Stimulated activated CD4-positive, alpha-beta T cell treated with anti-CD3 and anti-CD28 coated beads, Interleukin-12 subunit alpha, Interleukin-12 subunit beta, amount 100 ng/mL, for 4 hours (primary cell): Measurements from ENCODE around the gene PLEKHA8.

Source experiments
- DNase-seq: peaks from one replicate; pipeline ENCODE4 v3.0.0-alpha.2; 2020

Gene PLEKHA8

GRCh38 chr7:30114536-30115238, 86.5 kb downstream of the PLEKHA8 start:
- no peak for DNase-seq

DNA sequence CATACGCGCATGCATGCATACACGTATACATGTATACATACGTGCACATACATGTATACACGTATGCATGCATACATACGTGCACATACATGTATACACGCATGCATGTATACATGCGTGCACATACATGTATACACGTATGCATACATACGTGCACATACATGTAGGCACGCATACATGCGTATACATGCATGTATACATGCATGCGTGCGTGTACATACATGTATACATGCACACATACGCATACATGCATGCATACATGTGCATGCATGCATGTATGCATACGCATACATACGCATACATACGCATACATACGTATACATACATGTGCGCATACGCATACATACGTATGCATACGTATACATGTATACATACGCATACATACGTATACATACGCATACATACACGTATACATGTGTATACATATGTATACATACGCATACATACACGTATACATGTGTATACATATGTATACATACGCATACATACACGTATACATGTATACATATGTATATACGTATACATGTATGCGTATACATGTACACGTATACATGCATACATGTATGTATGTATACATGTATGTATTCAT, 87.6 kb downstream of the PLEKHA8 start:
- no peak for DNase-seq

GRCh38 chr7:30116771-30117170, 88.6 kb downstream of the PLEKHA8 start:
- DNase-seq = no peak

DNA sequence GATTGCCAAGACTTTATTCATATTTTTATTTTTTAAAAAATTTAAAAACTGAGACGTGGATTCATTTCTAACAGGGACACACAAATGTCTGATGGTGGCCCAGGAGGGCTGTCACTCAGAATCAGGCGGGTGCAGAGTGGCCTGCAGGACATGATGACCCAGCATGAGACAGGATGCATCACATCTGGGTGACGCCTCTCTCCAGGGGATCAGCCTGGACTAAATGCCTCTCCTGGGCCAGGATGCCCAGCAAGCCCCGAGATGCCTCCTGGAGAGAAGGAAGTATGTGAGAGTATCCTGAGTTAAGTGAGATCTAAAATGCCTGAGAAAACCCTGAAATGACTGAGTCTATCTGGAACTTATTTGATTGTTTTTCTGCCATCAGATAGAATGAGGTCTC, 89.7 kb downstream of the PLEKHA8 start:
- DNase-seq = no peak

GRCh38 chr7:30119890-30120577, 91.8 kb downstream of the PLEKHA8 start:
- DNase-seq = no peak

DNA sequence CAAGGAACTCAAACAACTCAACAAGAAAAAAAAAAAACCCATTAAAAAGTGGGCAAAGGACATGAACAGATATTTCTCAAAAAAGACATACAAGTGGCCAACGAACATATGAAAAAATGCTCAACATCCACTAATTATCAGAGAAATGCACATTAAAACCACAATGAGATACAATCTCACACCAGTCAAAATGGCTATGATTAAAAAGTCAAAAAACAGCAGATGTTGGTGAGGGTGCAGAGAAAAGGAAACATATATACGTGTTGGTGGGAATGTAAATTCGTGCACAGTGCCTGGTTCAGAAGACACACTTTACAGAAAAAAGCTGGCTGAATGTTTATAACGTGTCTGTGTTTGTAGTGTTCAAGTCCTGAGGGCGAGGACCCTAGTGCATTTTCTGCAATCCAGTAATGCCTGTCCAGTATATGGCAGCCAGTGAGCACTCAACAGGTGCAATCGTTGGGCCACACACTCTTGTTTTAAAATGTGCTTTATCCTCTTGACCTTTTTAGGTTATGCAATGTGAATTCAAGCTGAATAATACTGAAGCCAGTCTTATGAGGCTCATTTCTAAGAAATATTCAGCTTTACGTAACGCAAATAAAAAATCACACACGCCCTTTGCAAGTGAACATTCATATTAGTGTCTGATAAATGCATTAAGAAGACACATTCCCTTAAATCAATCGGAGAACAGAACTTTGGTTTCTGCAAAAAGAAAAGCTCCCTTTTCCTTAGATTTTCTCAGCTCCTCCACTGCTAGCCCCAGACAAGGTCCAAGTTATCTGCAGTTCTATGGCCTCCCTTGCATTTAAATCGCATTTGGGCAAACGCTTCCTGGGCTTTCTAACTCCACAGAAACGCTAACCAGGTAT, 105.8 kb downstream of the PLEKHA8 start:
- no peak for DNase-seq

- DNase-seq = peak; percentile 85
Observed at GRCh38 chr7:30134611-30135300, 106.5 kb downstream of the PLEKHA8 start, which contains the start of gene MTURN. MTURN (plus strand) TSS chr7:30134986; CDS start chr7:30135137, 151 bp downstream.

DNA sequence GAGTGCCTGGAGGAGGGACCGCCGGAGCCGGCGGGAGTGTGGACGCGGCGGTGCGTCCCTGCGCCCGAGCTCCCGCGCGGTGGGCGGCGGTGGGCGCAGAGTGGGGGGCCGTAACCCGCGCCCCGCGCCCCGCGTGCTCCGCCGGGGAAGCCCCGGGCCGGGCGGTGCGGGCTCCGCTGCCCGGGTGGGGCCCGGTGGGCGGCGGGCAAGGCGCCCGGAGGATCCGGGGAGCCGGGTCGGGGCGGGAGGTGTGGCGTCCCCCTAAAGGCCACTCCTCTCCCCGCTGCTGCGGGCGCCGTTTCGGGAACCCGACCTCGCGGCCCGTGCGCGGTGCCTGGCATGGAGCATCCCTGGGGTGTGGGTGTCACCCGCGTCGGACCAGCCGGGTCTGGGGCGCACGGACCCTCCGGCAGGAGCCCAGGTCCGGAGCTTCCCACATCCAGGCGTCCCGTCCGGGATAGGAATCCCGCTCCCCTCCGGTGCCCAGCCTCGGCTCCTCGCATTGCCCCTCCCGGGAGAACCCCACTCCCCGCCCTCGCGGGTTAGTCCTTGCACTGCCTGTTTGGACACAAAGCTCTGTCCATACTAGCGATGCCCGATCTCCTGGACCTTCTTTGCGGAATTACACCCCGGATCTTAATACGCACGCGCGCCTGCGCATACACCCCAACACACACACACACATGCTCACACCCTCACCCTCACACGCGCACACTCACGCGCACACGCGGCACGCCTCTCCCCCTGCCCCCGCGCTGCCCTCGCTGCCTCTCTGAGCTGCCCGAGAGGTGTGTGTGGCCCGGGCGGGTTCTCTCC, 107.3 kb downstream of the PLEKHA8 start:
- DNase-seq = peak; percentile 49

DNA sequence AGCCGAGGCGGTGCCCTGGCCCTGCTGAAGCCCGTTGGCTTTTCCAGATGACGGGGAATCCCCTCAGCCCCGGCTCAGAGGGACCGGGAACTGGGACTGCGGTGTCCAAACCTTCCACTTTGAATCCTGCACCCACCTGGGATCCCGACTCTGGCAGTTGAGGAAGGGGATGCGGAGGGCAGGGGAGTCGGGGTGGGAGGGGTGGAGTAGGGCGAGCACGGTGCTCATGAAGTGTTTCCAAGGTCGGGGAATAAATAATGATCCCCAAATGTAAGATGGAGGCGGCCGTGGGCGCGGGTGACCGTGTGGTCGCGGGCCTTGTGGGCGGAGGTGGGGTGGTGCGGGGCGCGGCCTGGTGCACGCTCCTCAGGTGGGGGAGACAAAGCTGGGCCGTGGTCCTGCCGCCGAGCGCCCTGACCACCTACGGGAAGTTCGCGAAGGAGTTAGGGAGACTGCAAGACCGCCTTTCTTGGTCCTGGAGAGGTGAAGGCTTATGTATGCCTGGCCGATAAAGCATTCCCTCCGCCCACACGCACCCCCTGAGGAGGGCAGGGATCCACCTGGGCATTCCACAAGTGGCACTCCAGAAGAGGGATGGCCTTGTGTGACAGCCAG, 108.0 kb downstream of the PLEKHA8 start:
- DNase-seq = no peak

- no peak for DNase-seq
Observed at GRCh38 chr7:30136743-30137485, 108.7 kb downstream of the PLEKHA8 start.

GRCh38 chr7:30139836-30140384, 111.7 kb downstream of the PLEKHA8 start:
- DNase-seq = no peak

DNA sequence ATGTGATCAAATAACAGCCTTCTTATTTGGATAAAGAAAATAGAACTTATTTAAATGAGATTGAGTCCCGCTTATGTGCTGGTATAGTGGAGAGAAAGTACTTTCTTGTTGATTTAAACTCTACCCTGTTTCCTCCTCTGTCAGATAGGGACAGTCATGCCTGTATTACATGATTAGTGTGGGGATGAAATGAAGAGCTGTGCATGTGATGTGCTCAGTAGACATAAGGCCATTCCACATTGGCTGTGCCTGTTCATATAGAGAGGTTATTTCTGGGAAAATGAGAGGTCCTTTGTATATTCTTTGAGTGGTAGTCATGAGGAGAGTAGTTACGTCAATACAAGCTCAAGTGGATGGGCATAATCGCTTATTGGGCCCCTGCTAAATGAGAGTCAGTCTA, 112.2 kb downstream of the PLEKHA8 start:
- no peak for DNase-seq

DNA sequence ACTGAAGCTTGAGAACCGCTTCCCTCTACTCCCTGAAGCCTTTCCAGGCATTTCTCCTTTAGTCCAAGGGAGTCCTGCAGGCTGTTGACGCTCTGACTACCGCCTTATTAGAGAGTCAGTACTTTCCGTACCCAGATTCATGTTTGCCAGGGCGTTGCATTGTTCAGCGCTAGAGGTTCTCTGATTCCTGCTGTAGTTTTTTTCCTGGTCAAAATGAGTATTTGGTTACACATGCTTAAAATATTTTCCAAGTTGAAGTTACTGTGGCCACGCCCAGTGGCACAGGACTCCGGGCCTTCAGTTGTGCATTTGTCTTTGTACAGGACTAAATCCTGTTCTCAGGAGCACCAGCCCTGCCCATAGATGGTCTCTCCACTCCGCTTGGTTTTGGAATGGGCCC, 114.5 kb downstream of the PLEKHA8 start:
- DNase-seq = no peak

GRCh38 chr7:30143748-30144251, 115.6 kb downstream of the PLEKHA8 start:
- no peak for DNase-seq

- no peak for DNase-seq
Observed at GRCh38 chr7:30144657-30145306, 116.6 kb downstream of the PLEKHA8 start.

- DNase-seq = no peak
Observed at GRCh38 chr7:30145426-30145970, 117.3 kb downstream of the PLEKHA8 start.

DNA sequence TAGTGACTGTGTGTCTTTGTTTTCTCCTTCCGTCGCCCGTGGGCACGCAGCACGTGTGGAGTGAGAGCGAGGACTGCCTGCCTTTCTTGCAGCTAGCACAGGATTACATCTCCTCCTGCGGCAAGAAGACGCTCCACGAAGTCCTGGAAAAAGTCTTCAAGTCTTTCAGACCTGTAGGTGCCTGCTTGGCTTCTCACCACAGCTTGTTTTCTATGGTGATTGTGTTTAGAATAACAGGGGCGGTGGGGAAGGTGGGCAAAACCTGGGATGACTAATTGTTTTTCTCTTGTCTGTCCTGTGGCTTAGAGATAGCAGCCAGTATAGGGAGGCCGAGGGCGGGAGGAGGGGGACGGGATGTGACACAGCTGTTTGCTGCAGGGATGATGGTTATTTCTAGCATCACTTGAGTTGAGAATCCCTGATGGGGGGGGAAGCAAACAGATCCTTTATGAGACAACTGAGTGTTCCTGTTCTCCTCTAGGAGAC, 118.0 kb downstream of the PLEKHA8 start:
- no peak for DNase-seq

DNA sequence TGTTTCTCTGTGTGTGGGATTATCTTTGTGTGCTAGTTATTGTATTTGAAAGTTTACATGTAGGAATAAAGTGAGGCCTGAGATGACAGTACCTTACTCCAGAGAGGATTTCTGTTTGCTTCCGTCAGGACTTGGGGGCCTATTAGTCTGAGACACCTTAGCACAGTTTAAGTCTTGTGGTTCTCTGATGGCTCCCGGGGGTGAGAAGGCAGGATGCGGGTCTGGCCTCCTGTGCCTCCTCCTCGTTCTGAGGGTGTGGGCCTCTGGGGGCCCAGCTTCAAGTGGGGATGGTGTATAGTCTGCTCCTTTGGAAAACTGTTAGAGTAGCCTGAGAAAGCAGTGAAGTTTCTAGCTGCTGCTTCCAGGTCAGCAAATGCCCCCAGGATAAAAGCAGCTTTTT, 119.0 kb downstream of the PLEKHA8 start:
- DNase-seq = no peak

DNA sequence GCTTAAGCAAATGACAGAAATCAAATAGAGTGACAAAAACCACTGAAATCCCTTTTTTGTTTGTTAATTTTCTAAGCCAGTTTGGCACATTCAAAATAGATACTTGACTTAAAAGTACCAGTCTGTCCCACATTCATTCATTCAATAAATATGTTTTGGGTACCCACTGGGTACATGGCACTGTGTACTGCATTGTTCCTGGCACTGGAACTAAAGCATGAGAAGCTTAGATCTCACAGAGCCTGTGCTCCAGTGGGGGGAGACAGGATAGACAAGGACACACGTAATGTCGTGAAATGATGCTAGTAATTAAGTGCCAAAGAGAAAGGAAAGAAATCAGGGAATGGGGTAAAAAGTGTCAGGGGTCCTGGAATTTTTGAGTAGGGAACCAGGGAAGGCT, 119.6 kb downstream of the PLEKHA8 start:
- no peak for DNase-seq
